COLO668 (cell line): ENCODE measurements around the gene GRIK1.

Source experiments
- DNase-seq: peaks from one replicate; lab custom pipeline; 2025; ENCODE audit not compliant: unreplicated experiment; lab: John Stamatoyannopoulos, UW

Gene GRIK1

DNA sequence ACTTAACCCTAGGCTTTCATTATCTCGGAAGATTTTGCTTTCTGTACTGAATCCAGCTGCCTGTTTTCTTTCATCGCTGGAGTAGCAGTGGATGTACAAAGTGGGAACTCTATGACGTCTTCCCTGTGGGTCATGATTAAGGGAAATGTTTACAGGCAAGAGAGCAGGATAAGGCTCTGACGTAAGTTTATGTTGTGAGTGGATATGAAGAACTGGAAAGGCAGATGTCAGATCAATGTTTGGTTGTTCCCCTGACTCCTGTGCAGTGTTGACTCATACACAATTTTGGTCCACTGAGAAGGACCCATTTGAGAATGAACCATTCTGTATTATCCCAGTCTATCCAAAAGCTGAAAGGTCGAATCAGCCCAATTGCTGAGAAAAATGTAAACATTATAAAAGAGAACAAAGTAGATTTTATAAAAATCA is 292.4 kb downstream of the GRIK1 start:
- no peak for DNase-seq

DNA sequence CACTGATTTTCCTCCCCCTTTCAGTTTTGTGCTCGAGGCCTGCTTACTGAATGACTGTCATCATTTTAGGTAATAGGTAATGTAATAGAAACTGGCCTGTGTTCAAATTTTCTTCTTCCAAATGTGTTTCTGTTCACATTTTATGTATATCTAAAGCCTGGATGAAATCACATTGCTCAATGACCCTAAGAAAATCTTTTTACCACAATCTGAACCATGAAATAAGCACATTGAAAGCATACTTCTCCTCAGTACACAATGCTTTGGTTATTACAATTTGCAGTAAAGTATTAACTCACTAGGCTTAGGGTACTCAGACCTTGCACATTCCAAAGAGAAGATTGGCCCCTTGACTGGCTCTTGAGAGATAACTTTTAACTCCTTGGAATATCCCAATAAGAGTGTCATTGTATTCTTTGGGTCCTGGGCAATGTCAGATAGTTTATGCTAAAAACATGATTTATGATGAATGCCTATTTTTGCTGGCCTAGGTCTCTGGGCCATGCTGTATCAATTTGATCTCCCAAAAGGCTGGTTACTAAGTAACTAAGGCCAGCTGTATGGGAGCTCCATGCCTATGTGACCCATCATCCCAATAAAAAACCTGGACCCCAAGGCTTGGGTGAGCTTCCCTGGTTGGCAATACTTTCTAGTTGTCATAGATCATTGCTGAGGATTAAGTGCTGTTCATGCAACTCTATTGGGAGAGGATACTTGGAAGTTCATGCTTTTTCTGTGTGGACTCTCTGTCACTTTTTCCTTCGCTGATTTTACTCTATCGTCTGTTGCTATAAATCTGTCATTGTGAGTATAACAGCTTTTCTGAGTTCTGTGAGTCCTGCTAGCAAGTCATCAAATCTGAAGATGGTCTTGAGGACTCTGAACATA is 293.9 kb downstream of the GRIK1 start:
- no peak for DNase-seq

DNA sequence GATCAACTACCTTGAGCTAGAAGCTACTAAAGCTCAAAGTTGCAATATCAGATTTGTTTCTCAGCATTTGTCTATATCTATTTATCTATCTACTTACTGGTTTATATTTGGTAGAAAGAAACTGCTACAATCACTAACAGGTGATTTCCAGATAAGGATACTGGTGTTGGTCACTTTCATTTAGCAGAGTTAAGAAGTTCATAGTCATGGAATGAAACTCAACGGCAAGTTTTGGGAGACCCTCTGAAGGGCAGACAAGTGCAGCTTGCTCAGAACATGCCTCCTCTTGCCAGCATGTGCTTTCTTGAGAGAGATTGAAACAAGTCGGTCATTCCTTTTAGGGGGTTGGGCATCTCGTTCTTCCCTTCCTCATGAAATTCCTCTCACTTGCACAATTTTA is 296.5 kb downstream of the GRIK1 start:
- no peak for DNase-seq

DNA sequence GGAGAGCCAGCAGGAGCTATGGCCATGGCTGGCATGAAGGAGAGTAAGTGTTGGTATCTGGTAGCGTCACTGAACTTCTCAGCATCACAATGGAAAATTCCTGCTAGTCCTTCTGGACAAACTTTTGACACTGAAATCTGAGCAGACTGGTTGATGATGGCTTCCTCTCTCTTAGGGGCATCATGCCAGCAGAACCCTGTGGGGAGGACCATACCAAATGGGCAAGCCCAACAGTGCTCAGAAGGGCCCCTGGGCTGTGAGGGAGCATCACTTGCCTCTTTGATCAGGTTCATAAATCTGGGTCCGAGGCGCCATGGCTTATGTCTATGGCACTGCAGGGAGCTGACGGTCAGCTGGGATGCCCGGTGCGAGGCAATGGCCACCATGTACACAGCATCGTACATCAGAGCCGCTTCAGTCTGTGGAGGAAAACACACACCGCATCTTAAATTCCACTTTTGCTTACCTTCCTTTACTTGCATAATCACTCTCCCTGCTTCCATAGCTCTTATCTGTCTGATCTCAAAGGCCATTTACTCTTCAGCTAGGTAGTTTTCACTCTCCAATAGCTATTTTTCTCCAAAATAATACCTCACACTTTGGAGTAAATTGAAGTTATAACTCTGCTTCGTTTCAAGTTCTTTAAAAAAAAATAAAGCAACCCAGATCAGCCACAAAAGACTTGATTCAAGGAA is 297.1 kb downstream of the GRIK1 start:
- no peak for DNase-seq

DNA sequence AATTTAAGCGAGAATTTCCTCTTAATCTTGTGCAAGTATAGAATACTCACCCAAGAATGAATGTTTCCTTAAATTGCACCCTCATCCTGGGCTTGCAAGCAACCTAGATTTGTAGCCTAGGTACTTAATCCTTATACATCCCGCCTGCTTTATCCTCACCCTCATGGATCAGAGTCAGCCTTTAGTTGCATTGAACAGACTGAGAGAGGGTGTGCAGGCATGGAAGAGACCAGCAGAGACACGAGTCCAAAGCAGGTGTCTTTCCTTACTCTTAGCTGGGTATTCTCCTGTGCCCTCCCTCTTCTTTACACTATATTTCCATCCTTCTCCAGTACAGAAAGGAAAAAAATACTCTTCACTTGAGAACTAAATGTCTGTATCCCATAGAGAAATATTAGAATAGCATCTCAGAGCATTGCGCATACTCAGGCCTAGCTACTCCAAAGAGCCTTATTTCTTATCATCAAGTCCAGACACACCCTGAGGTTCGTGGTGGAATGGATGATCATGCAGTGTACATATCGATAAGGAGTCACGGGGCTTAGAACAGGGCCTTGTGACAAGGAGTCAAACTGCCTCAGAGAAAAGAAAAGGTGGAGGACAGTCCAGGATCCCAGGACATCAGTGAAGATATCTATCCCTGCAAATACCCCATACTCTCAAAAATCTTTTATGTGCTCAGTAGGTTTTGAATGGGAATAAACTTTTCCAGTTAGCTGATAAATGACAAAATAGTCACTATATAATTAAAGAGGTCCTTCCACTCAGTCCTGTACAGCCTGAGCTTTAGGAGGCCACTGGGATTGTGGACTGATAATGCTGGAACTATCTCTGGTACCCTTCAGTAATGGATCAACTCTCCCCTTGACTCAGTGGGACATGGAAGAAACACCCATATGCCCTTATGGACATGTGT is 297.9 kb downstream of the GRIK1 start:
- DNase-seq, result no peak

DNA sequence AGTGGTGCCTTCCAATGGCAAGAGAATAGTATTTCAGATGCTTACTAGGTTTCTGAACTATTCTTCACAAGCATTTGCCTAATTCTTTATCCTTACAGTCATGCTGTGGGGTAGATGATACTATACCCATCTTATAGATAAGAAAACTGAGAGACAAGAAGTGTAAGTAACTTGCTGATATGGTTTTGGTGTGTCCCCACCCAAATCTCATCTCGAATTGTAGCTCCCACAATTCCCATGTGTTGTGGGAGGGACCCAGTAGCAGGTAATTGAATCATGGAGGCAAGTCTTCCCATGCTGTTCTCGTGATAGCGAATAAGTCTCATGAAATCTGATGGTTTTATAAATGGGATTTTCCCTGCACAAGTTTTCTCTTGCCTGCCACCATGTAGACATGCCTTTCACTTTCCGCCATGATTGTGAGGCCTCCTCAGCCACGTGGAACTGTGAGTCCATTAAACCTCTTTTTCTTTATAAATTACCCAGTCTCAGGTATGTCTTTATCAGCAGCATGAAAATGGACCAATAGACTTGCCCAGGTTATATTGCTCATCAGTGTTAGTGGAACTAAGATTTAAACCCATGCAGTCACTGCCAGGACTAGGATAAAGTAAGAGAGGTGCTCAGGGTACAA is 298.7 kb downstream of the GRIK1 start:
- DNase-seq, result no peak

DNA sequence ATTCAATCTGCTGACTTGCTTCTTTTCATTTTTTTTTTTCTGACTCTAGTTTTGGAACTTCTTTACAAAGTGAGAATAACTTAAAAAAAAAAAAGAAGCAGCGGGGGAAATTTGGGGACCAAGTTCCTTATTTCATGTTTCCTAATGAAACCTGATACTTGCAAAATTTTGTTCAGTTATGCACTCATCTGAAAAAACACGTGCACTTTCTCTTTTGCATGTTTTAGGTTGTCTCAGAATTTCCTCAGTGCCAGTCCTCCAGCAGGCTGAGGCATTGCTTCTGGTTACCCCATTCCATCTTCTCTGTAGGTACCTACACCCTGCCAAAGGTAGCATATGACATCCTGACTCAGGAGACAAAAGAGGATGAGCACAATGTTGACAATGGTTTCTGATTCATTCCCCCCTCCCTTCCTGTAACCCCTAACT is 299.7 kb downstream of the GRIK1 start:
- DNase-seq, result no peak

DNA sequence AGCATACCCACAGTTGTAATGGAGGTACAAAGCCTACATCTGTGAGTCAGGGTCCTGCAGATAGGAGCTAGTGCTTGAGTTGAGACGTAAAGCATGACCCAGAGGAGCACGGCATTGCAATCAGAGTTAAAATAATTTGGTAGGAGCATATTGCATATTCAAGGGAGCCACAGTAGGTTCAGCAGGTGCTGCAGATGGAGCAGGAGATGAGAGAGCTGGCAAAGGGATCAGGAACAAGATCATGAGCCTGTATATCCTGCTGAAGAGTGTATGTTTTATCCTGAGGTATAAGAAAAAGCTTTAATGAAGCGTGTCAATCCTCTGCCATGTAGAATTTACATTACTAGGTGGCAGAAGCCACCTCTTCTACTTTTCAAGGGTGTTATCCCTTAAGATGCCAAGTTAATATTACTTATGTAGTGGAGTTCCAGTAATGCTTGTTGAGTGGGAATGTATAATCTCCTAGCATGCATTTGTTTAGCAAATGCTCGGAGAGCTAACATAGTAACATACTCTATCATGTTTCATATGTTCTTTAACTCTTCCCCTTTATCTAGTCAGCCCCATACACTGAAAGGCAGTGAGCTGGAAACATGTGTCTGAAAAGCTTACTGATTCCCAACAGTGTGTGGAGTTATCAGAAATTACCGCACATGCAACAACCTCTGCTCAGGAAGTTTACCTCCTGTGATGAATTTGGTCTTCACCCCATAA is 300.3 kb downstream of the GRIK1 start:
- DNase-seq, result no peak

DNA sequence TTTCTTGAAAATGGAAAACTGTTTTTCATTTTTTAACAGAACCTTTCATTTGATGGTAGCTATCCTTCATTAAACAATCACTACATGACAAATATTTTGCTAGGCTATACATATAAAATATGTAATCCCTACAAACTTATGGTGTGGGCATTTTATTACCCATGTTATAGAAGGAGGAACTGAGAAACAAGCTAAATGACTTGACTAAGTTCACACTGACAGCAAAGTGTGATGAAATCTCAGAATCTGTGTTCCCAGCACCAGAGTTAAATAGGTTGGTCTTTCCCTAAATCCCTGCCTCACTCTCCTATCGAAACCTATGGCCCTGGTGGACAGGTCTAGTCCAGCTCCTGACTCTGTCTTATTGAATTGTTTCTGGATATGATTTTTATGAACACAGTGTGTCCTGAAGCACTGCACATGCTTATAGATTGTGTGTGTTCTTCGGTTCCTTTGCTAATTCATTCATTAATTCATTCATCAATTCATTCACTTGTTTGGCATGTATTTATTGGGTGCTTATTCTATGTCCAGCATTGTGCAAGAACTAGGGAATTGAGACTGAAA is 301.0 kb downstream of the GRIK1 start:
- no peak for DNase-seq

DNA sequence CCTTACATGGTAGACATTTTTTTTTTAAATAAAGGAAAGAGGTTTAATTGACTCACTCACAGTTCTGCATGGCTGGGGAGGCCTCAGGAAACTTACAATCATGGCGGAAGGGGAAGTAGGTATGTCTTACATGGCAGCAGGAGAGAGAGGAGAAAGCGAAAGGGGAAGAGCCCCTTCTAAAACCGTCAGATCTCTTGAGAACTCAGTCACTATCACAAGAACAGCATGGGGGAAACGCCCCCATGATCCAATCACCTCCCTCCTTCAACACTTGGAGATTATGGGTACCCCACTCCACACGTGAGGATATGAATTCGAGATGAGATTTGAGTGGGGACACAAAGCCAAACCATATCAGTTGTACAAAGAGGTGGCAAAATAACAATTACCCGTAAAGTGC is 301.7 kb downstream of the GRIK1 start:
- no peak for DNase-seq

DNA sequence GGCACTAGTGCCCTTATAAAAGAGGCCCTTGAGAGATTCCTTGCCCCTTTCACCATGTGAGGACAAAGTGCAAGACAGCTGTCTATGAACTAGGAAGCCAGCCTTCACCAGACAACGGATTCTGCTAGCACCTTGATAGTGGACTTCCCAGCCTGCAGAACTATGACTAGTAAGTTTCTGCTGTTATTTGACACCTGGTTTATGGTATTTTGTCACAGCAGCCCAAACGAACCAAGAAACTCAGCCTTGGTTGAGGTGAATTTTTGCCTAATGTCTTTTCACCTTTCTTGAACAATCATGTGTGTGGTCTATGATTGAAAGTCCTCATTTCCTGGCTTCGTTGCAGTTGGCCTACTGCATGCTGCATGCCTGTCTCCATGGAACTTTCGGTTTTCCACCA is 302.2 kb downstream of the GRIK1 start:
- no peak for DNase-seq

DNA sequence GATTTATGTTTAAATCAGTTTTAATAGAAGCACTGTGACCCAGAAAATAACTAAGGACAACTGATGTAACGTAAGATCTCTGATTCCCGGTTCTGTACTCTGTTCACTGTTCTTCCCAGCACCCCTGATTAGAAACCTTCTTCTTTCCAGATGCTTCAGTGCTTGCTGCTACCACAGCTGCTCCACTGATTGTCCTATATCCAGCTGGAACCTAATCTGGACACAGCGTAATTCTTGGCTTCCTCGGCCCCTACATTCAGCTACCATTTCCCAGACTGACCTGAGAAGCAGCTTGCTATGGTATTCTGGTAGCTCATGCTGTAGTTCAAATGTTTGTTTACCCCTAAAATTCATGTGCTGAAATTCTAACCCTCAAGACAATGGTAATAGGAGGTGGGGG is 302.7 kb downstream of the GRIK1 start:
- no peak for DNase-seq

DNA sequence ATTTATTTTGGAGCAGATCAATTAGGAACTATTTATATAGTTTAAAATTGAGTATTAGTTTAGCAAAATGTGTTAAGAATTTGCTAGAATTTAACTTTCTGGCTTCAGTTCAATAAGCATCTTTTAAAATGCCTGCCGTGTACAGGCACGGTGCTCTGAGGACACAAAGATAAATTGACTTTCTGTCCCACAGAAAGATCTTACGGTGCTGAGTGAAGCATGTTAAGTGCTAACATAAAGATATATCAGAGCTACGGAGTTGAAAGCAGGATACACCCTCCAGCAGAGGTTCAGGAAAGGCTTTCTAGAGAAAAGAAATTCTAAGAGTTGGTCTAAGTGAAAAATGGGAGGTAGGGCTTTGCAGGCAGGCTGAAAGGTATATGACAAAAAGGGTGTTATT is 305.4 kb downstream of the GRIK1 start:
- no peak for DNase-seq

DNA sequence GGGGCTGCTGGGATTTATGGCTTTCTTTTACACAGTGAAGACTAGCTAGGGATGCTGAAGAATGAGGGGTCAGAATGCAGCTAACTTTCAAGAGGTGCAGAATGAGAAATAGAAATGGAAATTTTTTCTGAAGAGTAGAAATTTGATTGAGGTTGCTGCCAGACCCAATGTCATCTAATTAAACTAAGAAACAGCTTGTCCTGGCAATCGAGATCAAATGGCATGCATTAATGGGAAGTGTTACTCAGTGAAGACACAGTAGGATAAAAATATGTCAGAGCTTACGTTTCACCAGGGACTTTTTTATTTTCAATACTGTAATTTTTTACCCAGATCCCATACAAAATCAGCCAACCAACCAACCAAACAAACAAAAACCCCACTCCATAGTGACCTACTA is 306.0 kb downstream of the GRIK1 start:
- DNase-seq, result no peak

DNA sequence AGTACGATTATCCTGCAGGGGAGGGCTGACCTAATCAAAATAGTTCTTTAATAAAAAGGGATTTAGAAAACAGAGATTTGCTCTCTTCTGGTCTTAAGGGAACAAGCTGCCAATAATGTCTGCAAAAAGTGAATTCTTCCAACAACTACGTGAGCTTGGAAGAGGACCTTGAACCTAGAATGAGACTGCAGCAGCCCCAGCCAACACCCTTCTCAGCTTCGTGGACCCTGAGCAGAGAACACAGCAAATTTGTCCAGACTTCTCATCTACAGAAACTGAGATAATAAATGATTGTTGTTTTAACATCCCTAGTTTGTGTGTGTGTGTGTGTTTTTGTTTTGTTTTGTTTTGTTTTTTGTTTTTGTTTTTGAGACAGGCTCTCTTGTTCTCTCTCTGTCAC is 309.4 kb downstream of the GRIK1 start:
- no peak for DNase-seq

DNA sequence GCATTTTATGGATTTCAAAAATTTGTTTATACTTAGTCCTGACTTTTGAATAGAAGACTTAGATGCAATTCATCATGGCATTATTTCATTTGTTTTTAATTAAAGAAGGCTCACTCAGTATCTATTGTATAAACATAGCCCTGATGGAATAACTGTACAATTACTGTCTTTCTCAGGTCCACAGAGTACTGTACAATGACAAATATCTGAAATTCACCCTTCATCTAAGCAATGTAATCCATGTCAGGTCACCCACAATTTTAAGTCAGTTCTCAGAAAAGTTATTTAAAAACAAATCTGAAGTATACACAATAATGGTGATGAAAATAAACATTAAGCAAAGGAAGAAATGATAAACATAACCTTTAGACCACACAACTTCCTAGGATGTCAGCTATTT is 311.9 kb downstream of the GRIK1 start:
- no peak for DNase-seq

DNA sequence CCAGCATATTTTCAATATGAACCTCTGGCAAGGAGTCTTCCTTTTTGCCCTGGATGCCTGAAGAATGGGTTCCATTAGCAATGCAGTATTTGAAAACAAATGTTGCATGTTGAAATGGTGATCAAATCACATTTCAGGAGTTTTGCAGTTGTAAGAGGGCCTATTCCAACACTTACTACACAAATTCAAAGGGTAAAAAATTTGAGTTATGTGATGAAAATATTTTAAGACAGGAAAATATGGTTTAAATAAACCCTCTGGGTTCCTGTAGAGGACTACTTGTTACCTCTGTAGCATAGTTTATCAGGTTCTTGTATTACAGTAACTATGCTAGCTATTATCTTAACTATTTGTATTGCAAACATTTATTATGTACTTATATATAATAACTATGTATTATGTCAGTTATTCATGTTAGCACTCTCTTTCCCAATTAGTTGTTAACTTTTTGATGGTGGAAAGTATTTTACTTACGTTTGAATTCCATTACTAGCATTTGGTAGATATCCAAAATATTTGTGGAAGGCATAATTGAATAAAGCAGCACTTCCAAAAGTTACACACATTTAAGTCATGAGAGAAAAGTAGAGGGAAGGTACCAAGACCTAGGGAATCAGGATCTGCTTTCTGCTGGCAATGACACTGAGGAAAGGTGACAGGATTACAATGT is 312.9 kb downstream of the GRIK1 start:
- no peak for DNase-seq

DNA sequence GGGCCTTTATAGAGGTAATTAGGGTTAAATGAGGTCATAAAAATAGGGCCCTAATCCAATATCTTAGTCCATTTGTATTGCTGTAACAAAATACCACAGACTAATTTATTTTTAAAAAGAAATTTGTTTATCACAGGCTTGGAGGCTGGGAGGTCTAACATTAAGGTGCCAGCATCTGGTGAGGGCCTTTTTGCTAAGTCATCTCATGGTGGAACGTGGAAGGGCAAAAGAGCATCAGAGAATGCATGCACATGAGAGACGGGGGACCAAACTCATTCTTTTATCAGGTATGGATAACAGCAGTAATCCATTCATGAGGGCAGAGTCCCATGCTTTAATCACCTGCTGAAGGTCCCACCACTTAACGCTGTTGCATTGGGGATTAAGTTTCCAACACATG is 313.8 kb downstream of the GRIK1 start:
- no peak for DNase-seq

DNA sequence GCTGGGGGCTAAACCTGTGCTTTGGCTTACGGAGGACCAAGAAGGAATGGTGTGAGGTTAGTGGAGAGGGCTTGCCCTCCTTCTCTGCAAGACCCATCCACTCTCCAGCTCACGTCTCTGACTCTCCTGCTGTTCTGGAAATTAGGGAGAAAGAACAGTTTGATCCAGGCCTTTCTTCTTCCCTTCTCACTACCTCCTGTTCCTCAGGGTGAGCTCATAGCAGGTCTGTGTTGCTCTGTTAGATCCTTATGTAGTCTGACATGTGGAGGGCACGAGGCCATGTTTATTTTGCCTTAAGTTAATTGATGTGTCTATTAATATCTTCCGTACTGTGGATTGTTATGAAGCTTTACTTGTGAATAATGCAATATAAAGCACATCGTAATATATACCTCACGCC is 315.0 kb downstream of the GRIK1 start:
- DNase-seq, result no peak
